SK-N-MC (cell line): ENCODE data around the gene RCVRN.

ENCODE experiments used
- EZH2 ChIP-seq: fragments of 200-600 bp; sonication (generic); IDR thresholded peaks from one replicate; pipeline ENCODE4 v1.6.1; 2017; ENCODE audit warnings: antibody characterized with exemption
- FOXP2 ChIP-seq: optimal IDR thresholded peaks from 2 replicates; pipeline ENCODE3; 2011; ENCODE audit warnings: mild to moderate bottlenecking, moderate library complexity; ENCODE audit not compliant: insufficient read depth; ENCODE audit errors: extremely low read length, control extremely low read depth

GRCh38 chr17:9942885-9943284 lies 37.8 kb upstream of the RCVRN start:
- no peak for TF ChIP-seq FOXP2
- TF ChIP-seq EZH2, result no peak
